ENCODE data around the gene MRPL16.
"Not testable (repeated sequence)": the region's sequence is repeated elsewhere in the genome, so short reads cannot be mapped to it uniquely, and the experiment has no call there.

Gene MRPL16

DNA sequence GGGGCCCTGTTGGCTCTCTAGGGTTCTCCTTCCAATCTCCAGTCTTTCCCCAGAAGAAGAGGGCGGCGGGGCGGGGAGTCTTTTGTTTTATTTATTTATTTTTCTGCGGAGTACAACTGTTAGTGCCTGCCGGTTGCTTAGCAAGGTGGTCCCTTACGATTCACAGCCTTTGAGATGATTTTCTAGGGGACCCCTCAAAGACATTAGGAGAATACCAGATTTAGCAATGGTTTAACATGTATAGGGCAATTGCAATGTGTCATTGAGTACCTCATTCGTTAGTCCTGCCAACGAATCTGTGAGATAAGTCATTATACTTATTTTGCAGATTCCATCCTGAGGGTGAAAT lies 307 bp upstream of the MRPL16 start:
- no peak for DNase-seq

DNA sequence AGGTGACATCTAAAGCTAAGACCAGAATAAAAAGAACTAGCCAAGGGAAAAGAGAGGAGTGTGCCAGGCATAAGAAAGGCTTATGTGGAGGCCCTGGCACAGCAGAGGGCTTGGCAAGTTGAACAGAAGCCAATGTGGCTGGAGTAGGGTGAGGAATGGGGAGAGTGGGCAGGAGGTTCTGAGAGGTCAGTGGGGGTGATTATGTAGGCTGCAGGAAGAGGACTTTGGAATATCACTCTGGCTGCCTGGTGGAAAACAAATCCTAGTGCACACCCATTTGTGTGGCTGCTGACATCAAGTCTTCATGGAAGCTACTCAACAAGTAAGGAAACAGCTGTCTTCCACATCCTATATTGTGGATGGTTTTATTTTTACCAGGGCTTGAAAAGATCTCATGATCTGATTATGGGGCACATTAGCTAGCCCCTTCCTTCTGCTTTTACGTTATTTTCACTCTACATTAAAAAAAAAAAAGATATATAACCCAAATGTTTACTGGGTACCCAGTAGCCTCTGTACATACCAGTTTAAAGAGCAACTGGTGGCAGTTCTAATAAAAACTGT lies 3.4 kb downstream of the MRPL16 start:
- DNase-seq, result no peak

DNA sequence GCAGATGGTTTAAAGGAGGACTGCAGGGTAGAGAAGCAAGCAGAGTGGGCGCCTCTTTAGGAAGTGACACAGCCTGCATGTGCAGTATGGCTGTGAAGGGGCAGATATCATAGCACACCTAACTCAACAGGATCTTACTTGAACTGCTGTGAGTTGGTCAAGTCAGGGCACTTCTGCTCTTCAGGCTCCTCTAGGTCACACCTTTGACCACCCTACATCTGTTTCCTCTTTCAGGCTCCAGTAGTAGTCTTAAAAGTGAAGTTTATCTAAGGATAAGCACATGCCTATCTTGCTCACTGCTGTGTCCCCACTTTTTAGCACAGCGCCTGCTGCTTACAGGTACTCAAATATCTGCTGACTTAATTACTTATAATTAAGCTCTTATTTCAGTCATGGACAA lies 6.5 kb downstream of the MRPL16 start:
- no peak for DNase-seq

DNA sequence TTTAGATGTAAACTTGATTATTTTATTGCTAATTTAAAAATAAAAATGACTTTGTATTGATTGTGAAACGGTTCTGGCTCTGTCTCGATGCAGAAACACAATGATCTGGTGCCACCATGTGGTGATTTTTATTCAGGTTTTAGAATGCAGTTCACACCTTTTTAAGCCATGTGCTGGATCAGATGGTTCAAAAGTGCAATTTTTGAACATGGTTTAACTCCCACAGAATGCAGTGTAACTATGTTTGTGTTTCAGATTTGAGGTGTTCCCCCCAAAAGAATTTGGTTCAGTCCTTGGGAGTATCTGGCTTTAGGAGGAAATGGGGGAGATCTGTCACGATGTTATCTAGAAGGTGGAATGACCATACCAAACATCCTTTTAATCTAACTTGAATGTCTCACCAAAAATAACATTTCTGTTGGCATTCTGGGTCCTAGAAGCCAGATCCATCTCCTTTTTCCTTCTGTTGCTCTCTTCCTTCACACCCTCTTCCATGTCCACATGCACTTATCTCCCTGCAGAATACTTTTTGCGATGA lies 7.9 kb downstream of the MRPL16 start:
- peak; percentile 54 for DNase-seq

DNA sequence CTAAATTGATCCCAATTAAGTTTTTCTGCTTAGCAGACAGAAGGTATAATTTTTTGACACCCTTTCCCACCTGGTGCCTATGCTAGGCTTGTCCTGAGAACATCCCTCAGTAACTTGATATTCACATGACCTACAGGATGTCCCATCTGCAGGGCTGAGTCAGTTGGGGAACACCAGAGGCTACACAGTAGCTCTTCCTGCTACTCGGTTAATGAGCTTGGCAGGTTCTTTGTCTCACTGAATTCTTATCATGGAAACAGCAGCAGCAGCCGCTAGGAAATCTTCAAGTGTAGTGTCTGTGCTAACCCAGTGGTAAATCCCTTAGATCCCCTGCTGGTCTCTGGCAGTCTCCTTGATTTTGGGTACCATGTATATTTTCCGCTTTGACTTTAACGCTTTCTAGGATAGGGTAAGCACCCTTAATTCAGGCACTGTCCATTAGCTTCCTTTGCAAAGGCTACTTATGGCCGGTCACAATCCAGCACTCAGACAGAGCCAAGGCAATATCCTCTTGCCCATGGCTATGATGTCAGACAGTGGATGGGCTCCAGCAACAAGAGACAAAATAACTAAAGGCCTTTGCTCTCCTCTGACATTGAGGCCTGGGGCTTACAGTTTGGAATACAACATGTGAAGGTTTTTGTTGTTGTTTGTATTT lies 8.5 kb downstream of the MRPL16 start:
- DNase-seq, result no peak

DNA sequence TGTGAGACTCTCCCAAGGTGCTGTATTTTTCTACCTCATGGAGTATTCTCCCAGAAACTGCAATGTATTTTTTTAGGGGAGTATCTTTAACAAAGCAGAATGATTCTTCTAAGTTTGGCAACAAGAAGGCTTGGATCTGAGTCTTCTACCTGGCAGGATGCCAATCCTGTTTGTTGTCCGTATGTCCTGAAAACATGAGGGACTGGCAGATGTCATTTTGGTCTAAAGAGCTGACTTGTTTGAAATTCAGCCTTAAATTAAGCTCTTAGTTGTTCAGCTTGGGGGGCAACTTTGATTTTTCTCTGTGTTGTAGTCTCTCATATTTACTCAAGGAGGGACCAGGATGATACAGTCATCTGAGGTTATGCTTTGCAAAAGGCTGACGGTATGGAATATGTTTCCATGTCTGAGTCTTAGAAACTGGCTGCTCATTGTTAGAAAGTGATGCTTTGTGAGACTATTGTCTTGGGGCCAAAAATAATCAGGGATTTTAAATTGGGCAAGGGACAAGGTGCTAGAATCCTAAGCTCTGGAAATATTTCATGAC lies 9.3 kb downstream of the MRPL16 start:
- no peak for DNase-seq

DNA sequence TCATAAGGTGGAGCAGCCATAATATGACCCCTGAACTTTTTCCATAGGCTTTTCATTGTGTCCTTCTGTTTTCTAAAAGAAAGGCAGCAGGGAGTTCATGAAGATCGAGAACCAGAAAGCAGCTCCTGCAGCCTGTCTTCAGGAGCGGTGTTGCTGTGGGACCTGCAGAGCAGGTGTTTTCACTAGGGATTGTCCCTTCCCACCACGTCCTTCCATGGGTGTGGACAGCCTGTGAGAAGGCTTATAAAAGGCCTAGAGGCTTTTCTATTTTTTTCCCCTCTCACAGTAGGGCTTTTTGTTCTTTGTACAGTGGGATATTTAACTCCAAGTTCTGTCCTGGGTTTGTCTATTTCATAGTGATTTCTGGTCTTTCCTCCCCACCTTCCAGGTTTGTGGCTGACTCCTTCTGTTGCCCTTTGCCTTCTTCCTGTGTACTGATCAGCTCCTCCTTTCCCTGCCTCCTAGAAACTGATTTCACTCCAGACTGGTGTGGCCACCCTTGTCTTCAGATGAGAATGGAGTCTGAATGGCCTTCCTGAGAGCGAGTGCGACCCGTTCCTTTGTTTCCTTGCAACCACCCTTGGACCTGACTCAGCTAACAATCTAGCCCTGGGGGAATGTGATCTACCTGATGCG lies 10.1 kb downstream of the MRPL16 start:
- no peak for DNase-seq

DNA sequence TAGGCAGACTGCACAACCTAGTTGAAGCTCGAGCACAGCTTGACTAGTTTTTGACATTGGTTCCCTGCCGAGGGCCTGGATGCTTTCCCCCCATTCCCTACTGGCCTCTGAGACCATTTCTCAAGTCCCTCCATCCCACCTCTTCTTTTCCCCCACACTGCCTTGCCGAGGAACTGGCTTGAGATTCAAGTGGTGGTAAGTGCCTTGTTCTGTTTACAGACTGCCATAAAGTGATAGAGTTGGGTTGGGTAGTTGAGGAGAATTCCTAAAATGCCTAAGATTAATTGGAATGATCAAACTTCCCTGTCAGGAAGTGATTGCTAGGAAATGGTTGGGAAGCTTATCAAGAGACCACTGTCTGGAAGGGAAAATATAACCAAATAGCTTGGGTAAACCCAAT lies 16.2 kb downstream of the MRPL16 start:
- no peak for DNase-seq

DNA sequence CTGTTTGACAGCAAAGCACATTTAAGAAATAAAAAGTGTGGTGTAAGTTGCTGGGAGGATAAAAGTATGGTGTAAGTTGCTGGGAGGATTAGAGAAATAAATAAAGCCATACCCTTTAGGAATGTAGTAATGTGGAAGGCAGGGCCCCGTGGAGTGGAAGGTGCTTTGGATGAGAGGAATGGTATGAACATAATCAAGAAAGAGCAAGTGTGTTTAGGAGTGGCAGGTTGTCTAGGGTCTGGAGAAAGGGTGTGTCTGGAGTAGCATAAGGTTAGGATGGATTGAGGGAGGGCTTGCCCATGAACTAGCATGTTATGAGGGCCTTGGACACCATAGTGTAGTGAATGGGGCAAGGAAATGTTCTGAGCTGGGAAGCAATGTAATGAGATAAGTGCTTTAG lies 18.1 kb downstream of the MRPL16 start:
- DNase-seq, result no peak

DNA sequence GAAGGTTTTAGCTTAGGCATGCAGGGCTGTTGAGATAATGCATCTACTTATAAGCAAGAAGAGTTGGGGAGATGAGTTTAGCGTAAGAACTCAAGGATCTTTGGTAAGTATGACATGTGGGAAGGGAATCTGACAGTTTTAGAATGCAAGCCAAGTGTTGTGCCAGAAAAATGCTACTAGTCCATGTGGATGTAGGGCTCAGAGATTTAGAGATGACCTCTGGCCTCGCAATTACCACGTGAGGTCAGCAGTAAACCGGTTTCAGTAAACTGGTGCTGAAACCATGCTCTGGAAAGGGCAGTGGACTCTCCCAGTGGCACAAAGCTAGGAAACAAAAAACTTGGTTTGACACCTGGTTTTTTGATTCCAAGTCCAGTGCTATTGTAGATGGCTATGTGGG lies 18.9 kb downstream of the MRPL16 start:
- no peak for DNase-seq

DNA sequence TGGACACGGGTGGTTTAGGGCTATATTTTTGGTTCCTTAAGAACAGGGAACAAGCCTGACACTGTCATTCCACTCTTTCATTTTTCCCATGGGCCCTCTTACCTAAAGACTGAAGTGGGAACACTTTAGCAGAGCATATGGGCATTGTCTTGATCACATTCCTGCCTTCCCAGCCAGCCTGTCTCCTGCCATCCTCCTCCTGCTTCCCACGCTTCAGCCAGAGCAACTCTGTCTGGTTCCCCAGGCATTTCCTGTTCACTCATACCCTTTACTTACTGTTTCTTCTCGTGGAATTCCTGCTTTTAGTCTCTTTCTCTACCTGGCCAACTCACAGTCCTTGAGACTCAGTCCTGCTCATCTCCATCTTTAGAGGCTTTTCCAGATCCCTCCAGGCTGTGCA lies 22.8 kb downstream of the MRPL16 start:
- DNase-seq, result no peak

DNA sequence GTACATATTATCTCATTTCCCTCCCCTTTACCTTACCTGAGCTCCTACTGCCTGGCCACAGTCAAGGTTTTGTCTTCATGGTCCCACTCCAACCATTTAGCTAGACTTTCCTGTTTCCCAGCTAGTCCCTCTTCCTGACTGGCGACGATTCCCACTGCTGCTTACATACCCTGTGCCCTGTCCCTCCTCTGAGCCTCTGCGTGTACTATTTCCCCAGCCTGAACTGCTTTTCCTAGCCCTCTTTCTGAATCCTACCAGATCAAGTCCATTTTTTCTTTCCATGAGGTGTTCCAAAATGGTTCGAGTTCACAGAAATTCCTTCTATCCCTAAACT lies 23.4 kb downstream of the MRPL16 start:
- DNase-seq, result no peak

DNA sequence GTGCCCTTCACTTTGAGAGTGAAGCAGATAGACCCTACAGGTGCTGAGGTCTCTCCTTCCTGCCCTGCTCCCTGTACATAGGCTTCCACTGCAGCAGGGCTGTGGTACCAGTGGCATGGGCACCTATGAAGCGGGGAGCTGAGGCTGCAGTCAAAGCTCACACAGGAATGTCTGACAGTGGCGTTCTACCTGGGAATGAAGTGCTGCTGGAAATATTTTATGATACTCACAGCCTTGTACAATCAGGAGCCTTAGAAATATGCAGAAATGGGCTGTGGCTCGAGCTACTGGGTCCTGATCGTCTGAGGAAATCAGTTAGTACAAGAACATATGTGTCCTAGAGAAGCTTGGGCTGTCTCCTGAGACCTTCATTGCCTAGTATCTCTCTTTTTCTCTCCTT lies 24.8 kb downstream of the MRPL16 start:
- DNase-seq, result no peak

DNA sequence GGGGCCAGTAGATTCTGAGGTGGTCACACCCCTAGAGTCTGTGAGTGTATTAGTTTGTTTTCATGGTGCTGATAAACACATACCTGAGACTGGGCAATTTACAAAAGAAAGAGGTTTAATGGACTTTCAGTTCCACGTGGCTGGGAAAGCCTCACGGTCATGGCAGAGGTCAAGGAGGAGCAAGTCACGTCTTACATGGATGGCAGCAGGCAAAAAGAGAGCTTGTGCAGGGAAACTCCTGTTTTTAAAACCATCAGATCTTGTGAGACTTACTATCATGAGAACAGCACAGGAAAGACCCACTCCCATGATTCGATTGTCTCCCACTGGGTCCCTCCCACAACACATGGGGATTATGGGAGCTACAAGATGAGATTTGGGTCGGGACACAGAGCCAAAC lies 26.1 kb downstream of the MRPL16 start:
- not testable (repeated sequence) for DNase-seq

DNA sequence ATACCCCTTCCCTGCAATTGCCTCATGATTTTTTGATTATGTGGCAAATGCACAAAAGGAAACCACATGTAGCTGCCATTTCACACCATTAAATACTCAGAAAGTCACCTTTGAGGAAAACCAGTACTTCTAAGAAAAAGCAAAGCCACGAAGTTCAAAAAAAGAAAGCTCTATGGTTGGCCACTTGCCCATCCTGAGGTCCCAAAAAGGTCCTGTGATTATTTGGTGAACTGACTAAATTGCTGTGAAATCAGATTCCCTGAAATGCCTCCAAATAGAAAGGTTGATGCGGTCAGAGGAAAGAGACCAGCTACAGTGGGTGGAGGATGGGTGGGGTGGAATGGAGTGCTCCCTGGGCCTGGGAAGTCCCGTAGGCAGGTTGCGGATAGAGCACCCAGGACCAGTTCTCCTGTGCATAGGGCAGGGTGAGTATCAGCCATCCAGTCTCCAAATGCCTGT lies 26.9 kb downstream of the MRPL16 start:
- DNase-seq, result no peak

DNA sequence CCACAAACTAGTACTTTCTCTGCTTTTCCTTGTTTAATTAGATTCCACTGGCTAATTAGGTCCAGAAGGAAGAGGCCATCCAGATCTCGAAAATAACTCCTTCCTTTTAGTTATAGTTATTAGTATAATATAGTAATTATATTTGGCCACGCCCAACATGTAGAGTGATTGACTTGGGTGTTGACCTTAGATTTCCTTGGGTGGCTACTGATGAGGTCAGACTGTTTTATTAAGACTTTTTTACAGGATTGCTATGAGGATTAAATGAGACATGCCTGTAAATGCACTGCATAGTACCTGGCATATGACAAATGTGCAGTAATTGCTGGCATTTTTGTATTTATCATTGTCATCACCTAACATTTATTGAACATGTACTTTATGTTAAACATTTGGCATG lies 28.5 kb downstream of the MRPL16 start:
- DNase-seq, result no peak

DNA sequence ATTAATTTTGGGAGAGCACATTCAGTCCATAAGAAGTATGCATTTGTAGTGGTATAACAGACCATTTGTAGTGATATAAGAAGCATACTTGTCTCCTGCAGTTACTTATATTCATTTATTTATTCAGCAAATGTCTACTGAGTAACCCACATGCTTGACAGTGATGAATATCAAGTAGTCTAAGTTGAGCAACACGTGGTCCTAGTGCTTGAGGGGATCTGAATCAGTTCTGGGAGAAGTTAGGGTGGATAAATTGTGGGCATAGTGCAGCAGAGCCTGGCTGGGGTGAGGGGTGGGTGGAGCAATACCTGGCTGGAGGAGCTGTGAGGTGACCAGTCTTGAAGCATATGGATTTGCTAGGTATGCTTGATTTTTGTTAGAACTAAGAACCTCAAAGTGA lies 31.1 kb downstream of the MRPL16 start:
- DNase-seq, result no peak

DNA sequence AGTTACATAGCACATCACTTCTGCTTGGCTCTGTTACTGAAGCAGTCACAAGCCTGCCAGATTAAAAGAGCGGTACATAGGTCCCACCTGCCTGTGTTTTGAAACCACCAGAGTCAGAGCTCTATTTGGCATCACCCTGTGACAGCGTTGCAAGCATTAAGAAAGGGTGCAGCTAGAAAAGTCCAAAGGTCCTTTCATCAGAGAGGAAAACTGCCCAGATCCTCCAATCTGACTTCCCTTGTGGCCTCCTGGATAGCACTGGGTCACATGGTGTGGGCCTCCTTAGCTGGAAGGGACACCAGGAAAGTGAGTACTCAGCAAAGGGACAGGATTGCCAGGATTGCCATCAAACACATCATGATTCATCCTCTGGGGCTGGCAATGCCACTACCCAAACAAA lies 32.5 kb downstream of the MRPL16 start:
- no peak for DNase-seq

DNA sequence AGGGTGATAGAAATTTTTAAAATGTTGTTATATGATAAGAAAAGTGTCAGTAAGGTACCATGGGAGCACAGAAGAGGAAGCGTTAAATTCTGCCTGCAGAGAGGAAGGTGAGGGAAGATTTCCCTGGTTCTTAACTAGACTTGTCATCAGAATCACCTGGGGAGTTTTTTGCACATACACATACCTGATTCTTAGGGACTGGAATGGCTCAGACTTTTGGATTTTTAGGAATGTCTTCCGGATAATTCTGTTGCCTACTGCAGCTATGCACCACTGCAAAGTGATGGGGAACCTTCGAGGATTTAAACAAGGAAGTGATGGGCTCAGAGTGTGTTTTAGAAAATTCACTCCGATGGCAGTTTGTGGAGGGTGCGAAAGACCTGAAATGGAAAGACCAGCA lies 33.5 kb downstream of the MRPL16 start:
- no peak for DNase-seq

DNA sequence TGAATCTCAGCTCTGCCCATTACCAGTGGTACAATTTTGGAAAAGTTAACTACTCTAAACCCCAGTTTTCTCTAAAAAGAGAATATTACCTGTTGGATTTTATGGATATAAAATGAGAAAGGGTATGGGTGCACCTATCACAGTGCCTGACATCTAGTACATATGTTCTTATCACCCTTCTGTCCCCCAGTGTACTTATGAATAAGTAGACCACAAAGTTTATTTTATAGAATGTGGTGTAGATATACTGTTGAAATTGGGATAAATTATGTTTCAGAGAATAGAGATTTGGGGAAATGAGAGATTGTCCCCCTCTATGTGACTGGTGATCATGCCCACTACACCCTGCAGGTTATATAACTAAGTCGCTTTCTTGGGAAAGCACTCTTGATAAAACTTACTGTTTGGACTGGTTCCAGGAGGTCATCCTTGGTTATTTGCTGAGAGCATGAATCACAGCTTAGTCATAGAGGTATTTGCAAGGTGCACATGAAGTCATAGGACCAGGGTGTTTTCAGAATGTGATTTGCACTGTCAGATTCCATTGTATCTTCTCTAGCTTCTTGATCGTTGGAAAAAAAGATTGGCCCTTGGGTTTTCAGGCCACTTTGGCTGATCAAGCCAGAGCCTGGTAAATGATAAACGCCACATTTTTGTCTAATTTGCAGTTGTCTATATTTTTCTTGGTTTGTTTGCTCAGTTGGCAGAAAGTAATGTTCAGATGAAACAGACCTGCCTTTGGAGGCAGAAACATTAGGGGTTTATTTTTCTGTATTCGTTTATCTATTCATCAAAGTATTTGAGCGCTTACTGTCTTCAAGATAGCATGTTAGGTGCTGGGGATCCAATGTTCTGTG lies 34.1 kb downstream of the MRPL16 start:
- no peak for DNase-seq

DNA sequence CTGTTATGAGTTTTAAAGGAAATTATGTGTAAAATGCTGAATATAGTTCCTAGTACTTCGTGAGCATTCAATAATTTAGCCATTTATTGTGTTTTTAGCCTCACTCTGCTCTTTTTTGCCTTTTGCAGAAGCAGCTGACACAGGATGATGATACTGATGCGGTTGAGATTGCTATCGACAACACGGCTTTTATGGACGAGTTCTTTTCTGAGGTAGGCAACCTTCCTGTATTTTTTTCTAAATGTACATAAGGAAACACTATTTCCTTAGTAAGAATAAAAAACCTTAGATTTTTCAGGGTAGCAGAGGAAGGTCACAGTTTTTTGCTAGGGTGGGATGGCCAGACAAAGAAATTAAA lies 37.5 kb downstream of the MRPL16 start:
- DNase-seq, result no peak

DNA sequence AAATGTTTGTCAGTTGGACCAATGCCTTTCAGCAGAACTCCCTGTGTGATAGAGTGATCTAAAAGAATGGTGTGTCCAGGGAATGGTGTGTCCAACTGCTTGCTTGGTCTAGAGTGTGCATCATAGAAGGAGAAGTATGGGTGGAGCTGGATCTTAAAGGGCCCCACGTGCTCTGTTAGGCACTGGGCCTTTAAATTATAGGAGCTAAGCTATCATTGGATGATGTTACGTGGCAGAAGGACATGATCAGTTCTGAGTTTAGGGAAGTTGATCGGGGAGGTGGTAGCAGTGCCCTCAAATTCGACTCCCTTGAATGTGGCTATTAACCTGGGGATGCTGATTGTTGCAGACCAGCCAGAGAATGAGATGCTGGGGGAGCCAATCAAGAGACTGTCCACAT lies 39.0 kb downstream of the MRPL16 start:
- DNase-seq, result no peak

DNA sequence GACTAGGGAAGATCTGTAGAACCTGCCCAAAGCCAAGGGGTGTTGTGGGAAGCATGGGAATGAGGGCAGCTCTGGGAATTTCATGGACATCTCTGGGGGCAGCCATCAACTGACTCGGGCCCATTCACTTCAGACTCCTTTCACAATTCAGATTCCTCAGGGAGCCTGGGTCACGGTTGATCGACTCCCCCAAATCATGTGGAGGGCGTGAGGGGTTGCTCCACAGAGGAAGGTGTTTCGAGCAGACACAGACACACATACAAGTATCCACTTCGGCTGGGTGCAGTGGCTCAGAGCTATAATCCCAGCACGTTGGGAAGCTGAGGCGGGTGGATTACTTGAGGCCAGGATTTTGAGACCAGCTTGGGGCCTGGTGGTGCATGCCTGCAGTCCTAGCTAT lies 39.7 kb downstream of the MRPL16 start:
- no peak for DNase-seq

DNA sequence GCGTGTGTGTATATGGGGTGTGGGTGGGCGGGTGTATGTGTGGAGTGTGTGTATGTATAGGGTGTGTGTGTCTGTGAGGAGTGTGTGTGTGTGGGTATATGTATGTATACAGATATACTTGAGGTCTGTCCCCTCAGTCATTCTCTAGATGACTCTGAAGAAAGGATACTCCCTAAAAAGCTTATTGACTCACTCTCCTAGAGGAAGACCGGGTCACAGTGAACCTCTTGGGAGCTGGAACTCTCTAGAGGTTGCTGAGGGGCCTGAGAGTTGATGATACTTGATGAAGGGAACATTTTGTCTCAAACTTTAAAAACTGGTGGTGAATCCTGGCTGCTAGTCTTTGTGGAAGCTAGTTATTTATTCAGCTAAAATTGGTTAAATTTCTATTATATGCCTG lies 40.3 kb downstream of the MRPL16 start:
- DNase-seq, result no peak

Measured in CD4-positive, alpha-beta T cell treated with Interleukin-17A for 4 hours (primary cell).